Activated CD4-positive, alpha-beta T cell treated with anti-CD3 and anti-CD28 coated beads, Interleukin-2, amount 50 U/mL, for 48 hours (primary cell): ENCODE data around the gene NOSIP.

ENCODE experiments used
- DNase-seq, 2 experiments: peaks; one replicate each; pipeline ENCODE4 v3.0.0-alpha.2; 2020

NOSIP gene

GRCh38 chr19:49570997-49571676 lies 9.2 kb downstream of the NOSIP start:
- DNase-seq = no peak

- DNase-seq = peak in 1 of 2 experiments; percentile 71
Measured at GRCh38 chr19:49570138-49570856, 10.1 kb downstream of the NOSIP start.

DNA sequence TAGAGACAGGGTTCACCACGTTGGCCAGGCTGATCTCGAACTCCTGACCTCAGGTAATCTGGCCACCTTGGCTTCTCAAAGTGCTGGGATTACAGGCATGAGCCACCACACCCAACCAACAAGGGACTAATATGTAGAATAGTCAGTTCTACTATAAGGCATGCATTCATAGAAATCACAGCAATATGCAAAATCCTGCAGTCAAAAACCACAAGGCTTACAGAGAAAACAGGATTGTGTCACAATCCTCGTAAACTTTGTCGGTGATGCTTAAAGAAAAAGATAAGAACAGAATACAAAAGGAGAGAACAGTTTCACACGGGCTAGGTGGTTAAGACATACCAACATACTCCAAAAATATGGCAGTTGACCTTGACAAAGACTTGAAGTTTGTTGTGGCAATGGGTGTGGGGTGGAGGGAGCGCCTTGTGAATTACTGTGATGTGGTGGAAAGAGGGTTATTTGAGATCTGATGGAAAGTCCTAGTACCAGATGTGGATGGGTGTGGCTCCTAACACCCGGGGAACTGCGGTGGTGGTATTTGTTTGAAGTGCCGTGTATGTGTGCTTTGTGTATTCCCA lies 12.4 kb downstream of the NOSIP start:
- DNase-seq = peak in 1 of 2 experiments; percentile 63

GRCh38 chr19:49566302-49566701 lies 14.1 kb downstream of the NOSIP start:
- DNase-seq = no peak

- no peak for DNase-seq
Measured at GRCh38 chr19:49565261-49565660, 15.1 kb downstream of the NOSIP start.

DNA sequence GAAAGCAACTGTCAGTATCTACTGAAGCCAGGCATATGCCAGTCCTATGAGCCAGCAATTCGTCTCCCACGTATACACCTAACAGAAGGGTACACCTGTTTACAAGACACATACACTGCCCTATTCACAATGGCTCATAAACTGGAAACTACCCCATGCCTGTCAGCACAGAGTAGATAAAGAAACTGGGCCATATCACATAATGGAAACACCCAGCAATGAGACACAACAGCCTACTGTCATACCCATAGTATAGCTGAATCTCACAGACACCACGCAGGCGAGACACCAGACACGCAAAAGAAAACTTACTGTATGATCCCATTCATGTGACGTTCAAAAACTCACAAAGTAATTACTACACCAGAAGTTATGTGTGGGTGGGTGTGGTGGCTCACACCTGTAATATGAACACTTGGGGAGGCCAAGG lies 15.7 kb downstream of the NOSIP start:
- peak in 1 of 2 experiments; percentile 59 for DNase-seq

GRCh38 chr19:49560358-49560900 lies 19.9 kb downstream of the NOSIP start:
- no peak for DNase-seq

- no peak for DNase-seq
Measured at GRCh38 chr19:49559928-49560327, 20.4 kb downstream of the NOSIP start.

DNA sequence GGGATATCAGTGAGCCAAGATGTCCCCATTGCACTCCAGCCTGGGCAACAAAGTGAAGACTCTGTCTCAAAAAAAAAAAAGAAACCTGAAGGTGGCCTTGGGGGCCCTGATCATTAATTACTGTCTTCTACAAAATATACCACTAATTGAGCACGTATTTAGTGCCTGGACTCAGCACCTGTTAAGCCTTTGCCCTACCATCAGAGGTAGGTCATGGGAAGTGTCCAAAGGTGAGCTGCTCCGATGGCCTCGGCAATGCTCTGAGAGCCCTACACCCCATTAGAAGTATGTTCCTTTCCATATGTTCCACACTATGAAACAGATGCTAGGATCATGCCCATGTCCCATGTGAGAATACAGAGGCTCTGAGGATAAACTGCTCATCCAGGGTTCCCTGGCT lies 20.9 kb downstream of the NOSIP start:
- DNase-seq = no peak

DNA sequence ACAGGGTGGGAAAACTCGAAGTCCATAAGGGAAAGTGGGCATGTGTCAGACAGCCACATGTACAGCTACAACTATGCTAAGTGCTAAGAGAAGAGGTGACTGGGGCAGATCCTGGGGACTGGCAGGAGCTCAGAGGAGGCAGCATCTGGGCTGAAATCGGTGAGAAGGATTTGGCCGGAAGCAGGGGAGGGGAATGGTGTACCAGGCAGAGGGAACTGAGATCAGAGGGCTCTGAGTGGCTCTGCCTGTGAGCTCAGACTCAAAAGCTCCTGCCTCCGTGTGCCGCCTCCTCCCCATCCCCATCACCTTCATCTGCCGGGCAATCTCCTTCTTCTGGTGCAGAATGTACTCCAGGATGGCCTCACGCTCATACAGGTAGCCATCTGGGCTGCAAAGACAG lies 21.8 kb downstream of the NOSIP start:
- no peak for DNase-seq

DNA sequence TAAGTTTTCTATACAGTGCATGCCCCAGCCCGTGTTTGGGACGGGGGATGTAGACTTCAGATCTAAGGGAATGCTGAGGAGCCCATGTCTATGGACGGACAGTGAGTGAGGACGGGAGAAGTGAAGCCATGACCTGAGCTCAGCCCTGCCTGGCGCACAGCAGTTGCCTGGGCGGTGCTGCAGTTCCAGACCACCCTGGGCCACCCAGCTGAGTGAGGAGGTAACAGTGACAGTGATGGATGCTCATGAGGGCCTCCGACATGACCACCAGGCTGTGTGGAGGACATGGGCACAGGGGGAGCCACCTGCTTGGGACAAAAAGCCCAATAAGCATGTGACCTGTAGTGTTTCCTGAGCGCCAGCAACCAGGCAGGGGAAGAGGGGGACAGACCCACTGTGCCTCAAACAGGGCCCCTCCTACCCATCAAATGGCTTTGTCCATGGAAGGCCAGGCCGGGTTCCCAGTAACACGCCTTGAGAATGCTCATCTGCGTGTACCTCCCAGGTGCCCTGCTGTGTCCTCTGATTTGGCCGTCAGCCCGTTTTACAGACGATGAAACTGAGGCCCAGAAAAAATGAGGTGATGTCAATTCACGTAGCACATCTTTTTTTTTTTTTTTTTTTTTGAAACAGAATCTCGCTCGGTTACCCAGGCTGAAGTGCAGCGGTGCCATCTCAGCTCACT lies 22.6 kb downstream of the NOSIP start:
- DNase-seq = no peak

DNA sequence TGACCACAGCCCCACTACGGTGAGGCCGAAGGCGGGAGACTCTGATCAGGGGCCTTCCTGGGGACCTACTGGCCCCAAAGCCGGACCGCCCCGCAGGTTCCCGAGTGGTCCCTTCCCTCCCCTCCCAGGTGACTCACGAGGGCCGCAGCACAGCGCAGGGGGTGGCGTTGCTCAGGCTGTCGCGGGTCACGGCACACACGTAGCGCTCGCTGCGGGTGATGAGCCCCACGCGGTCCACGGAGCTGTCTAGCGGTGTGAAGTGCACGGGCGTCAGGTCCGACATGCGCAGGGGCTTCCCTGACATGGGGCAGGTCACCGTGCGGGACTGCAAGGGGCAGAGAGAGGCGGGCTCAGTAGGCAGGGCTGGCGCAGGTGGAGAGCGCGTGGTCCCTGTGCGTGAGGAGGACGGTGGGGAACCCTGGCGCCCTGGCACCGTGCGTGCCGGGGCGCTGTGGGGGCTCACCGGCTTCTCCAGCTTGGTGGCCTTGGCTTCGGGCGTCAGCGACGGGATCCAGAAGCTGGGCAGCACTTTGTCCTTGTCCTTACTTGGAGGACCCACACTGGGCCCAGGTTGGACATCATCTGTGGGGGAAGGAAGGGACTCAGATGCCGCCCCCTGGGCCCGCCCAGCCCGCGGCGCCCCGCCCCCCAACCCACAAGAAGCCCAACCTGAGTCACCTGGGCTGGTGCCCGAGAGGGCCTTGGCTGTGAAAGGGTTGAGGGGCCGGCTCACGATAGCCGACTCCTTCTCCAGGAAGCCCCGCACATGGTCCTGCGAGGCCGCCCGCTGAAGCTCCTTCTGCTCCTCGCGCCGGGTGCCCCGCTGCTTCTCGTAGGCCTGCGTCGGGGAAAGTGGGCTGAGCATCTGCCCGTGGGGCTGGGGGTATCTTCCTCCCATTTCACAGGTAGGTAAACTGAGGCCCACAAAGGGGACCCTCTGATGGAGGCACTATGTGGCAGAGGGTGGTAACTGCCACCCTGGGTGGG lies 23.7 kb downstream of the NOSIP start:
- DNase-seq = no peak

DNA sequence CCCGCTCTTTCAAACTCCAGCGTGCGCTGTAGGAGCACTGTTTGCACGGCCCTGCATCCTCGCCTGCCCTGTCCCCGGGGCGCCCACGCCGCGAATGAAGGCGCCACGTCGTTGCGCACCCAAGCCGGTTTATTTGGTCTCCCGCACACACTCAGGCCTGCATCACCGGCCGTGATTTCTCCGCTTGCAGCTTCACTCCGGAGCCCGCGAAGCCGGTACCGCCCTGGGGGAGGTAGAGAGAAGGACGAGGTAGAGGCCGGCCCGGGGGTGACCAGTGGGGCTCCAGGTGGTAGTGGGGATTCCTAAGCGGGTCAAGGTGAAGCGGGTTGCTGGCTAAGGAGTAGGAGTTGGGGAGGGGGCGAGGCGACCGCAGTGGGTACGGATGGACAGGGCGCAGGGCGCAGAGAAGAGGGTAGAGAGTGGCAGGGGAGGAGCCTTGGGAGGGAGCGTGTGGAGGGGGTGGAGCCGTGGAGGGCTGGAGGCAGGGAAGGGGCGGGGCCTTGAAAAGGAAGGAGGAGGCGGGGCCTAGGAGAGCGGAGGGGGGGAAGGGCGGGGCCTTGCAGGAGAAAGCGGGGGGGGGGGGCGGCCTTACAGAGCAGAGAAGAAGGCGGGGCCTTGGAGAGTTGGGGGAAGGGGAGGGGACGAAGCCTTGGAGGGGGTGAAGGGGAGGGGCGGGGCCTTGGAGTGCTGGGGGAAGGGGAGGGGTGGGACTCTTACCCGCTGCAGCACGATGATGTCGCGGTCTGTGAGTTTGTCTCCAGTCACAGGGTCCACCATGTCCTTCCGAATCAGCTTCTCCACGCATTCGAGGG lies 24.6 kb downstream of the NOSIP start:
- DNase-seq = peak; percentile 81 to 84

GRCh38 chr19:49554701-49555181 lies 25.6 kb downstream of the NOSIP start:
- peak; percentile 62 to 69 for DNase-seq

- DNase-seq = peak; percentile 66 to 73
Measured at GRCh38 chr19:49553451-49554271, 26.7 kb downstream of the NOSIP start.

DNA sequence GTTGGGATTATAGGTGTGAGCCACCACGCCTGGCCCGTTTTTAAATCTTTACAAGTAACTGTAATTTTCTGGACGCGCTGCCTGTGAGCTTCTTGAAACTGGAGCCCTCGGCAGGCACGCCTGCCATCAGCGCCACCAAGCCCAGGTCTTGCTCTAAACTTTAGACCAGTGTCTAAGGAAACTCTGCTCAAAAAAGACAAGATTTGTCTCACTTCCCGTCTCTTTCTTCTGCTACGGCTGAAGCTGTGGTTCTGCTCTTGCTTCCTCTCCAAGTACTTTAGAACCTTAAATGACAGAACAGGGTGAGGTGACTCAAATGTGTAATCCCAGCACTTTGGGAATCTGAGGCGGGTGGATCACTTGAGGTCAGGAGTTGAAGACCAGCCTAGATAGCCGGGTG lies 27.6 kb downstream of the NOSIP start:
- DNase-seq = peak in 1 of 2 experiments; percentile 42

DNA sequence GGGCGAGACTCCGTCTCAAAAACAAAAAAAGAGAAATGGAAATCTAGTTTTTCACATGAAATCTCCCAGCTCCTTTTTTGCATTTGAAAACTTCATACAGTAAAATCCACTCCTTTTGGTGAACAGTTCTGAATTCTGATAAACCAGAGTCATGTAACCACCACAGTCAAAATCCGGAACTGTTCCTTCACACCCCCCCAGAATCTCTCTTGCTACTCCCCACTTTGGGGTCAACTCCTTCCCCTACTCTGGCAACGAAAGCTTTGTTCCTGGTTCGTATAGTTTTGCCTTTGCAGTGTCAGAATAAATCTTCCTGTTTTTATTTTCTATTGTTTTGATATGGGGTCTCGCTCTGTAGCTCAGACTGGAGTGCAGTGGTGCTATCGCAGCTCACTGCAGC lies 28.8 kb downstream of the NOSIP start:
- no peak for DNase-seq

- no peak for DNase-seq
Measured at GRCh38 chr19:49549045-49549444, 31.3 kb downstream of the NOSIP start.

DNA sequence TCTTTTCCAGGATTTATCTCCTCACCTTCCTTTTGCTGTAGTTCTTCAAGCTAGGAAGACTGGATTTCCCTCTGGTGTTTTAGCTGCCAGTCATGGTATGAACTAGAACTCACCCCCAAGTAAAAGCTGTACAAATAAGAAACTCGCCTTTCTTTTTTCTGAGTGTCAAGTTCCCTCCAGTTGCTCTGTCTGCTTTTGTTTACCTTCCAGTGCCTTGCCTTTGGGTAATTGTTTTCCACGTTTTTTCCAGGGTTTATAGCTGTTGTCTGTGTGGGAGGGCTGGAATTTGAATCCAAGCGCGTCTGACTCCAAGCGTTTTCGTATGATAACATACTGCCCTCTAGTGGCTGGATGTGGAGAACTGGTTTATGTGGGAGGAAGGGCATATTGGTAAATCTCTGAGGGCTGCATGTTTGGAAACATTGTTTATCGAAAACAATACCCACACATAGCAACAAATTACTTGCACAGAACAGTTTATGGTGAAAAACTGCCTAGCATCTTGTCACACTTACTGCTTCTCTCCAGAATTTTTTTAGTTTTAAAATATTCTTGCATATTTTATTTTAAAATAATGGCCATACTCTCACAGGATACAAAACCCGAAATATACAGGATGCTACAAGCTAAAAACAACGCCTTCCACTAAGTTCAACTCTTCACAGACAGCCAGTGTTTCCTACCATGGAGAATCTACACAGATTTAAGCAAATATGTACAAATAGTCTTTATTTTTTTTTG lies 33.4 kb downstream of the NOSIP start:
- peak; percentile 56 to 72 for DNase-seq
